ENCODE results near the gene C3orf52. TPM values are rescaled to one million over a fixed set of nuclear protein-coding genes. Genes with fewer than 3 reads are reported as not detected.

The C3orf52 gene
- total RNA-seq, 1 donor from 2014 or later, result 1.8 TPM

DNA sequence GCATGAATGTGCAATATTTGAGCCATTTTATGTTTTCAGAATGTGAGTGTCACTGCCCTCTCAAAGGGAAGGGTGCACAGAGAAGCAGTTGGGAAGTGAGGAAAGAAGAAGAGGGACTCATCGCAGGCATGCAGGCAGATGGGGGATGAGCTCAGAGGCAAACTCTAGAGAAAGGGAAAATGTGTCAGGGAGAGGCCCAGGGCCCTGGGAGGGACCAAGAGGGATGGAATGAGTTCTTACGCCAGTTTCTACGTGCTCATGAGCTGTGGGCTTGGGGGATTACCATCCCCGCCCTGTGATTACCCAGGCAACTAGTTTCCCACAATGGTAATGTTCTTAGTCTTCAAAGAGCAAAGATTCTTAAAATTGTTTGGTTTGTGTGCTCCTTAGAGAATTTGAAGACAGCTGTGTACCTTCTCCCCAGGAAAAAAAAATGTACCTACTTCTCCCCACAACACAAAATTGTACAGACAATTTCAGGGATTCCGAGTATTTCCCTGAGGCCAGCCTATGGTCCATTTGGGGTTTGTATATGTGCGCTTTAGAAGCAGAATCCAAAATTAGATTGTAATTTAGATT lies 29.1 kb downstream of the C3orf52 start:
- no peak for ATAC-seq
- intact Hi-C loops (cut with DNase I), result no loop called here
- no peak for DNase-seq (ENCODE audit: missing footprints)

DNA sequence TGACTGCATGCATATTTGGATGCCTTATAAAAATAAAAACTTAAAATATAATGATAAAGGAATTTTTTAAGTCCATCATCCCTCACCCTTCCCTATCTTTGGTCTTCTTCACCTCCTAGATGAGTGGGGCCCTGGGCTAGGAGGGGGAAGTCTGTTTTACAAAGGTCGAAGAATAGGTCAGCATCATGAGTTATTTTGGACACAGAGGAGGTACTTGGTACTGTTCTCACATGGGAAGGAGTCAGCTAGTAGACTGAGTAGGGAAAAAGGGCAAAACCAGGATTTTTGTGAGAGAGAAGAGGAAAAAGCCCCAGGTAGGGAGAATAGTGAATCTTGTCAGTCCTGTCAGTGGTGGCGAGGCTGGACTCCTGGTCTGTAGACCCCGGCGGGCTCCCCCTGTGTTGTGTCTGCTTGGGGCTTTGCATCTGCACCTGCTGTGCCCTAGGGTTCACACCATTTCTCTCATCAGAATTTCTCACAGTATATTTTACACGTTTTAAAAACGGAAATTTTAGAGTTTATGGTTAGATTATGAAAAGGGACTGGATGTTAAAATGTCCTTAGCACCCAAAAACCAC lies 29.7 kb downstream of the C3orf52 start:
- DNase-seq (ENCODE audit: missing footprints) (no peak), ATAC-seq (no peak)
- intact Hi-C loops (cut with DNase I), result no loop called here

DNA sequence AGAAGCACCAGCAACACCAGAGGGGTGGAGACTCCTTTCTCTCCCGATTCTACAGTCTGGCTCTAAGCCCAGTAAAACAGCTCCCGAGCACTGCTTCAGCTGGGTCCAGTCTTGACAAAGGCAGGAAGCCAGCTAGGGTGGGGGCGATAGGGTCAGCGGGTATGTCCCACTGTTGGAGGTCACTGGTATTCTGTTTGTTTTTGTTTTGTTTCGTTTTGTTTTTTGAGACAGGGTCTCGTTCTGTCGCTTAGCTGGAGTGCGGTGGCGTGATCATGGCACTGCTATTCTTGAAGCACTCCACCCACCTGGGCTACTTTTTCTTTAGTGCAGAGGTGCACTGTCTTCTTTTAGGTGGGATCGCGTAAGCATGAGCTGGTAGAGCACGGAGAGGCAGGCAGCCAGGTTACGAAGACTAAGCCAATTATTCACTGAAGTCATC lies 30.6 kb downstream of the C3orf52 start:
- DNase-seq (ENCODE audit: missing footprints) (no peak), ATAC-seq (peak; percentile 26)
- intact Hi-C loops (cut with DNase I), result no loop called here

DNA sequence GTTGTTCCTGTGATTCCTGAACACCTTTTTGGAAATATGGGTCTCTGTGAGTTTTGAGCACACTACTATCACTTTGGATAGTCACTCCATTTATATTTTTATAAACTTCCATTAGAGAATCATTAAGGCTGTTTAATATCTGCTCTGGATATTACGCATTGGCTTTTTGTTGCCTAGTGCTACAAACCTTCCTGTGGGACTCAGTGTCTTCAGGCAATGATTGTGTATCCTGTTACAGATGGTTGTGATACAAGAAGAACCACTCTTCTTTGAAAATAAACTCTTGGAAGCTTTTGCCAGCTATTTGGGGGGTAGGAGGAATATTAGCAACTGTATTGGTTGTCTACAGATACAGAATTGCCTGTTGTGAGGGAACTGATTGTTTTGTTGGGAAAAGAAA lies 31.2 kb downstream of the C3orf52 start:
- no peak for ATAC-seq
- no peak for DNase-seq (ENCODE audit: missing footprints)
- intact Hi-C loops (cut with DNase I), result no loop called here

GRCh38 chr3:112117841-112118571 lies 31.8 kb downstream of the C3orf52 start:
- intact Hi-C loops (cut with DNase I), result no loop called here
- DNase-seq (ENCODE audit: missing footprints), result no peak
- no peak for ATAC-seq

DNA sequence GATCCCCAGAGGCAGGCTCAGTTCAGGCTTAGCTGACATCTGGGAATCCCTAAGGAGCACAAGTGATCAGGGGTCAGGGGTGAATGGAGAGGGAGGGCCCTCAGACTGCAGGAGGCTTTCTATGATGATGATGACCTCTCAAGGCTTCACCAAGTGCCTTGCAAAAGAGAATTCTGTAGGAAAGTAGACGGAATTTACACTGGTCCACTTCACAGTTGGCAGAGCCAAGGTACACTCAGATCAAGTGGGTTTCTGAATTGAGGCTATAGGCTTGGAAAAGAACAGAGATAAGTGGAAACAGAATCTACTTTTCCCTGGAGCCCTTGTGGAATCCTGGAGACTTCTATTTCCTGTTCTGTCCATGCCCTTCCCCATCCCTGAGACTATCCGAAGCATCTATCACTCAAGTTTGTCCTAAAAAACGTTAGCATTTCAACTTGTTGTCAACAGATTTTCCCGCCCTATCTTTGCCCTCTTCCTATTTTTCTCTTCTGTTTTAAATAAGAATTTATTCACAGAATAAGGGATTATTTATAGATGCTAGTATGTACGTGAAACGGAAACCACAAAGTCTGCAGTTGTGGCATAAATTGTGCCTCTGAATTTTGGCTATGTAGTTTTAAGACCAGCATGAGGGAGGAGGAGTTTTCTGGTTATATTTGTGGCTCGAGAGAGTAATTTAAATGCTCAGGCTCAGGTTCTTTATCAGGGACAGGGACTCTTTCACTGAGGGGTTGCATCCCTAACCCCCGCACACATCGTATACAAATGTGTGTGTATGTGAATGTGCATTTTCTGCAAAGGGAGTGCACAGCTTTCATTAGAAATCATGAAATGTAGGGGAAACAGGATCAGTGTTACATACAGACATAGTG lies 34.0 kb downstream of the C3orf52 start:
- intact Hi-C loops (cut with DNase I), result no loop called here
- DNase-seq (ENCODE audit: missing footprints), result no peak
- ATAC-seq, result no peak

DNA sequence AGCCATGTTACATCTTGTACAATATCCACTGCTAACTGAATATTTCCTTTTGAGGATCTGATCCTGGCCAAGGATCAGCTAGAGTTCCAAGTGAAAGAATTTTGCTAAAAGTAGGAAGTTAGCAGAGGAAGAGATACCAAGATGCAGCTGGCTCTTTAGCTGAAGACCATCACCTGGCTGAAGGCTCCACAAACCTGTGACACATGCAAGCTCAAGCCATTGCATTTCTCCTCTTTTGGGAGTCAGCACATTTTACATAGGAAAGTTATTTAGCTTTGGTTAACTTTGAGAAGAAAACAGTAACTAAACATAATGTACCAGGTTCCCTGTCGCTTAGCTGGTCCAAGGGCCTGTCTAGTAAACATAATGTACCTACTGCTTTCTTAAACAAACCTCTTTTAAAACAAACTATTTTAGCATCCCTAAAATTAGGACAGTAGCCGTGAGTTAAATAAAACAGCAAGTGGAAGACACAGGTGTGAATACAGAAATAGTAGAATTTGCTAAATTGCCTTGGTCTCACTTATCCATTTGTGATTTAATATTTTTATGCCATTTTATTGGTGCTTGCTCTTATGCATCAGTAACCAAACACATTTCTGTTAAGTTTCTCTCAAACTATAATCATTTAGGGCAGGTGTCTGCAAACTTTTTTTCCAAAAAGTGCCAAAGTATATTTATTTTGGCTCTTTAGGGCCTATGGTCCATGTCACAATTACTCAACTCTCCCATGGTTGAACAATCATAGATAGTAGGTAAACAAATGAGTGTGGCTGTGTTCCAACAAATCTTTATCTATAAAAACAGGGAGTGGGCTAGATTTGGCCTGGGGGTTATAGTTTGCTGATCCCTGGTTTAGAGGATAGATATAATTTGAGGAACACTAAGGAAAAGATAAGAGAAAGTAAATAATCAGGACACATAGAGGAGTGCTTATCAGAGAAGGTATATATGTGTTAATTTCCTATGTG lies 35.7 kb downstream of the C3orf52 start:
- no peak for ATAC-seq
- intact Hi-C loops (cut with DNase I), result no loop called here
- no peak for DNase-seq (ENCODE audit: missing footprints)

DNA sequence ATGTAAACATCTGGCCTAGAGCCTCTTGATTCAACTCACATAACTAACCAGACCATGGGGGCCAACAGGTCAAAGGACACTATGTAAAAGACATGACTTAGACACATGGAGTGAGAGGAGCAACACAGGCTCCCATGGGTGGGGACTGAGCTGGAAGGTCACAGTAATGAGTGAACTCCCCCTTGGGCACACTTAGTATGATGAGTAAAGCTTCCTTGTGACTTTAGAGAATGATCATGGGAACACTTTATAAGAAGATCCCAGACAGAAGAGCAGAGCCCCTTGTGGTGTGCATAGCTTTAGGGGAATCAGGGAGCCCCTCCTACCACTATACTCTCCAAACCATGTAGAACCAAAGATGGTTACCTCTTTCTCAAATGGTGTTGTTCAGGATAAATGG lies 36.7 kb downstream of the C3orf52 start:
- intact Hi-C loops (cut with DNase I), result no loop called here
- no peak for ATAC-seq
- no peak for DNase-seq (ENCODE audit: missing footprints)

DNA sequence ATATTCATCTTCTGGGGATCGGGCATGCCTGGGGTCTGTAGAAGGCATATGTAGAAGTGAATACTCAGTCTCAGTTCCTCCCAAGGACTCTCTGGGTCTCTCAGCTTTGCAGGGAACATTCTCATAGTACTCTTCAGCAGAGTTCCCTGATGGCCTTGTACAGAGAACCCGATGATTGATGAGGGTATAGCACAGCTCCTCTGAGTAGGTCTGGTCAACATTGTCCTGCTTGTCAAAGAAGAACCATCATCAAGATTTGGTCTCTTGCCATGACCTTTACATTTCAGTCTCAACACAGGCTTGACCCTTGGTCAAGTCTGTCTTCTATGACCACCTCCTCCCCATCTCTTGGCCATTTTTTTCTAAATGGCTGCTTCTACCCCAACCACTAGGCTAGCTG lies 37.4 kb downstream of the C3orf52 start:
- ATAC-seq, result no peak
- intact Hi-C loops (cut with DNase I), result no loop called here
- DNase-seq (ENCODE audit: missing footprints), result no peak

GRCh38 chr3:112124907-112125607 lies 38.9 kb downstream of the C3orf52 start:
- intact Hi-C loops (cut with DNase I), result no loop called here
- ATAC-seq, result no peak
- no peak for DNase-seq (ENCODE audit: missing footprints)

DNA sequence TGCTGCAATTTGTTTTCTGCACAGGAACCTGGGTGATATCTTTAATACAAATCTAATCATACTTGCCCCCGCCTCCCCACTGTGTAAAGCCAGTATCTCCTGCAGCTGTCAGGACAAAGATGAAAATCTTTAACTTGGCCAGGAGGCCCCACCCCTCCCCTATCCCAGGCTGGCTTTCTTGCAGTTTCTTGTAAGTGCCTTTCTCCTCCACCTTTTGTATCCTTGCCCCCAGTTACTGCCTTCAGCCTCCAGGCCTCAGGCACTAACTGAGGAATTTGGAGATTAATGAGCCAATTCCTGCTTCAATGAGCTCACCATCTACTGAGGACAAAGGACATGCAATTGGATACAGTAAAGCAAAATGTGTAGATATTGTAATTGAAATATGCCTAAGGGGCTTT lies 40.3 kb downstream of the C3orf52 start:
- ATAC-seq, result no peak
- DNase-seq (ENCODE audit: missing footprints), result no peak
- intact Hi-C loops (cut with DNase I), result no loop called here

- intact Hi-C loops (cut with DNase I), result no loop called here
- ATAC-seq, result no peak
- DNase-seq (ENCODE audit: missing footprints), result no peak
These were observed 41.6 kb downstream of the C3orf52 start for GRCh38 chr3:112127522-112128494.

DNA sequence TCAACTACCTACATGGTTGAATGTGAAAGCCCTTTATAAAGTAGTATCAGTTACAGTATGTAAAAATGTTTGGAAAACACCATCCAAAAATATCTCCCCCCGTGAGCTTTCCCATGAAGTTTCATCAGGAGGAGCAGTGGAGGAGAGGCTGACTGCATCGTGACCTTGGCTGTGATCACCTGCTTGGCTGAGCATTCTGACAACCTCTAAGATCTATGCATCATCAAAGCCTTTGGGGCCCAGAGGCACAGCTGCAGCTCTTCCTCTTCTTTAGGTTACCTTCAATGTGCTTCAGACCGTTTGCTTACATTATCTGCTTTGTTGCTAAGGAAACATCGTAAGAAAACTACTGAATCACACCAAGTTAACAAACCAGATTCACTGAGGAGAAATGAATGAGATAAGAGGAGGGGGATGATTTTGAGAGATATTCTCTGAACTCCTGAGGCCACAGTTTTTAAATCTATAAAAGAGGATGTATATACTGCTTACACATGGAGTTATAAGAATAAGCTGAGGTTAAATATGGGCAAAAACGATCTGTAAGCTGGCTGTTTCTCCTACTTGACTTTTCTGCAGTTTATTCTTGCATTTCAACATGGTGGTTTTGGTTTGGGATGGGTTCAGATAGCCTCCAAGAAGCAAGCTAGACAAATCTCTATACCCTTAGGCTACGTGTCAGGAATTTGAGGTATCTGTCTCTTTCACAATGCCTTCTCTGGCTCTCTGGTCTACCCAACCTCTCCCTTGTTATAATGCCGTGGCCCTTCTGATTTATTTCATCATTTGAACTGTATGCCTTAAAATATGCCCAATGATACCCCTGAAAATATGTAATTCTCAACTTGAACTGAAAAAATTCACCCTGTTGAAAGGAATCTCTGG lies 42.9 kb downstream of the C3orf52 start:
- intact Hi-C loops (cut with DNase I), result no loop called here

GRCh38 chr3:112129925-112130637 lies 43.9 kb downstream of the C3orf52 start:
- ATAC-seq (no peak), DNase-seq (ENCODE audit: missing footprints) (no peak)
- intact Hi-C loops (cut with DNase I), result no loop called here

More for the DNA sequence above, 42.9 kb downstream of the C3orf52 start:
- DNase-seq (ENCODE audit: missing footprints) (no peak), ATAC-seq (no peak)

GRCh38 chr3:112130638-112130993 lies 44.4 kb downstream of the C3orf52 start:
- DNase-seq (ENCODE audit: missing footprints) (no peak), ATAC-seq (no peak)
- intact Hi-C loops (cut with DNase I), result no loop called here
